Stromal cell of bone marrow (primary cell): ENCODE measurements around the gene DIRAS1.
"Not testable (repeated sequence)": the region's sequence is repeated elsewhere in the genome, so short reads cannot be mapped to it uniquely, and the experiment has no call there.

ENCODE experiments used
- DNase-seq: peaks from one replicate; pipeline ENCODE4 v3.0.0-alpha.2; 2012; ENCODE audit warnings: low read depth

The DIRAS1 gene

GRCh38 chr19:2676823-2677222 lies 44.3 kb downstream of the DIRAS1 start:
- no peak for DNase-seq

DNA sequence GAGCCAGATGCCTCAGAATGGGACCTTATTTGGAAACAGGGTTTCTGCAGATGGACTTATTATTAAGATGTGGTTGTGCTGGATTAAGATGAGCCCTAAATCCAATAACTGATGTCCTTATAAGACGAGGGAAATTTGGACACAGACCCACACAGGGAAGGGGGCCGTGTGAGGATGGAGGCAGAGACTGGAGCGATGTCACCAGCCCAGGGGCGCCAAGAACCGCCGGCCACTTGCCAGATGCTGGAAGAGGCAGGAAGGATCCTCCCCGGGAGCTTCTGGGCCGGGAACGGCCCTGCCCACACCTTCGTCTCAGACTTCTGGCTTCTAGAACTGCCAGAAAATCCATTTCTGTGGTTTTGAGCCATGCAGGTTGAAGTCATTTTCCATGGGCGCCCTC lies 45.3 kb downstream of the DIRAS1 start:
- no peak for DNase-seq

DNA sequence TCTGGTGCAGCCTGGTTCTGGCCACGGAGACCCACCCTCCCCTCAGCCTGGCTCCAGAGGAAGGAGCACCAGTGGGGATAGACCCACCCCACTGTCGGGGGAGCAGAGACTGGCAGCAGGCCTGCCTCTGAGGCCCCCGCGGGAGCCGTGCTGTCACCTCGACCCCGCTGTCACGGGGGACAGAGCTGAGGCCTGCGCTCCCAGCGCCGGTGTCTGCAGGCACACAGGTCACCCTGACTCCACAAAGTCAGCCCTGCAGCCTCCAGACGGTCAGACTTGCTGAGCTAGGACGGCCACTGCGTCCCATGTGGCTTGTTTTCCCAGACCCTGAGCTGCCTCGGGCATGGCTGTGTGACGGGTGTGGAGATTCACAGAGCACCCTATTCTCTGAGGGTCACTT lies 51.0 kb downstream of the DIRAS1 start:
- no peak for DNase-seq

DNA sequence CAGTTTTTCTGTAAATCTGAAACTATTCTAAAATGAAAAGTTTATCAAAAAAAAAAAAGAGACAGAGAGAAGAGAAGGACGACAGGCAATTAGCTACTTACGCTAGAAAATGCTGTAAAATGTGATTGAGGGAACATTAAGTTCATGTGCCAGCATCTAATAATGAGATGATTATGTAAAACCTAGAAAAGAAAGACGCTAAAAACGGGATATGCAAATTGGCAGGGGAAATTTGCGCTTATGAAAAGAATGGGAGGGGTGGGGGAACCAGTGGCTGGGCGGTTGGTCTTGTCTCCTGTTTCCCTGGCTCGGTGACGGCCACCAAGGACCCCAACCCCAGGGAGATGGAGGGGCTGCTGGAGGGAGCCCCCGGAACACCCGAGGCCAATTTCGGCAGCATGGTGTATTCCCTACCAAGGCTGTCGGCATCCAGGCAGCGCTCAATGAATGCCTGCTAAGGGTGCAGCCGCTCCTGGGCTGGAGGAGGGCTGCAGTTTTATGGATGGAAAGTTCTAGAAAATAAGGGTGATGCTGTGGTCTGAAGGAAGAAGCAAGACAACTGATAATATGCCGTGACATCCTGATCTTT lies 52.9 kb downstream of the DIRAS1 start:
- DNase-seq, result no peak

- not testable (repeated sequence) for DNase-seq
These were observed 53.8 kb downstream of the DIRAS1 start for GRCh38 chr19:2667349-2667748.

DNA sequence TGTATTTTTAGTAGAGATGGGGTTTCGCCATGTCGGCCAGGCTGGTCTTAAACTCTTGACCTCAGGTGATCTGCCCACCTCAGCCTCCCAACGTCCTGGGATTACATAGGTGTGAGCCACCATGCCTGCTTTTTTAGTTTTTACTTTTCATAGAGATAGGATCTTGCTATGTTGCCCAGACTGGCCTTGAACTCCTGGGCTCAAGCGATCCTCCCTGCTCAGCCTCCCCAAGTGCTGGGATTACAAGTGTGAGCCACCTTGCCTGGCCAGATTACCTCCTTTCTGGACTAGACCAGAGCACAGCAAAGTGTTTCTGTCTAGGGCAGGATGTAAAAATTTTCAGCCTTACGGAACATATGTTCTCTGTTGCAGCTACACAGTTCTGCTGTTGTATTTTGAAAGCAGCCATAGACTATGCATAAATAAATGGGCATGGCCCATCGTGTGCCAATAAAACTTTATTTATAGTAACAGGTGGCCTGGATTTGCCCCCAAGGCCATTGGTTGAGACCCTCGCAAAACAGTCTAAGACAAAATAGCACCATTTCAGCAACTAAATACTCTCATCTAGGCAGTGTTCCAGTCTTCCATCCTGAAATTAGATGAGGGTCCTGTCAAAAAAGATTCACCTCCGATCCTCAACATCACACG lies 54.7 kb downstream of the DIRAS1 start:
- DNase-seq, result no peak

- no peak for DNase-seq
These were observed 56.1 kb downstream of the DIRAS1 start for GRCh38 chr19:2665103-2665502.
